Daoy (cell line): Measurements from ENCODE around the gene DUSP11. TPM values are rescaled to one million over a fixed set of nuclear protein-coding genes. Genes with fewer than 3 reads are reported as not detected.
"Not testable (repeated sequence)": the region's sequence is repeated elsewhere in the genome, so short reads cannot be mapped to it uniquely, and the experiment has no call there.

Source experiments
- DNase-seq: peaks from one replicate; pipeline ENCODE4 v3.0.0-alpha.2; 2015; ENCODE audit warnings: low read depth
- total RNA-seq: library from RNA; depleted of rRNA; stranded (reverse); fragments of >200 nt; shearing (Covaris generic); gene quantifications from 2 replicates; pipeline ENCODE4 v1.2.3, GENCODE V29; 2014

Gene DUSP11
- total RNA-seq, 1 experiment from 2014 or later = 43.2 TPM

DNA sequence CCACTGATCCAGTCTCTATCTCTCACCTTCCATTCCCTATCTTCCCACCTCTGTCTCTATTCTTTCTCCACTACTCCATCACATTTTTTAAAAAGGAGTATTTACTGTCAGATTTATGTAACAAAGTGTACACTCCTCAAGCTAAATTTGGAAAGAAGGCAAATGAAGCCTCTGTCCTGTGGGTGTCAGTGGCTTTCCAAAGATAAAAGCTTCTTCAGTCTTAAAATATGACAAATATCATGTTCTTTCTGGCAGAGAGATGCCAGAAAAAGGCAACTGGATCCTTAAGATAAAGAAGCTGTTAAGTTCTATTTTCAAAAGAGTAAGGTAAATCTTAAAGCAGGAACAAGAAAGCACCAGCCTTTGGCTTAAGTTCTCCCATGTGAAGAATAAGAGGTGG lies 7.1 kb downstream of the DUSP11 start:
- no peak for DNase-seq

DNA sequence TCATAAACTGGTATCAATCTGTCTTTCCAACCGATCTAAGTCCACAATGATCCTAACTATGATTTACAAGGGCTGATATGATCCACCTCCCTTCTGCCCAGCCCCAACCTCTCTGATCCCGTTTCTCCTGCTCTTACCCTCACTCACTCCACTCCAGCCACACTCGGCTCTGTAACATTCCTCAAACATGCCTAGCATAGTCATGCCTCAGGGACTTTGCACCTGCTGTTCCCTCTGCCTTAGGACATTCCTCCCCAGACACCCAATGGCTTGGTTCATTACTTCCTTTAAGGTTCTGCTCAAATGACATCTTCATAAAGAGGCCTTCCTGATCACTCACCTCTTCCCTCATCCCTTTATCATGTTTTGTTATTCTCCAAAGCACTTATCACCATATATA lies 9.2 kb downstream of the DUSP11 start:
- DNase-seq = no peak

DNA sequence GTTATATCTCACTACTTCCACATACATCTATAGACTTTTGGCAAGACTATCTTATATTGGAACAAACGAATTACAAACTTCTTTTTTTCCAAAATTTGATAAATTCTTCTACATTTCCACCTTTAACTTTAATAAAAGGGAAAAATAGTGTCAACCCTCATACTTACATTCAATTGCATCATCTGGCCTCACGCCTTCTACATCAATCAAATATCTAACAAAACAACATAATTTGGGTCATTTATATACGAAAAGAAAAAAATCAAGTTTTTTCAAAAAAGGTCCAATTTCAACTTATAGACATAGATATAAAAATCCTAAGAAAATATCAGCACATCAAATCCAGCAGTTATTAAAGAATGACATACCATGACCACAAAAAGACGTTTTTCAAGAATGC lies 12.9 kb downstream of the DUSP11 start:
- no peak for DNase-seq

DNA sequence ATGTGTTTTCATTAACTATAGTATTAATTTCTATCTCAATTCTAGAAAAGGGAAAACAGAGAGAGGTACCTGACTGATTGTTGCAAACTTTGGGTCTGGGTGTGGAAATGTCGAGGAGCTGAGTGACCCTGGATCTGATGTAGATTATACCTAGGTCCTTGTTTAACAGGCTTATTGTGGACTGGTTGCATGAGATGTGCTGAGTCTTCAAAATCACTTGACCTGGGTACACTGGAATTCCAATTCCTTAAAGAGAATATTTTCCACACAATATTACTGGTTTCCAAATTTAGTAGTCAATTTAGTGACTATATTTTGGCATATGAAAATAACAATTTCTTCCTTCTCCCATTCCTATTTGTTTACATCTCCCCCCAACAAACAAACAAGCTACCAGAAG lies 13.6 kb downstream of the DUSP11 start:
- no peak for DNase-seq

DNA sequence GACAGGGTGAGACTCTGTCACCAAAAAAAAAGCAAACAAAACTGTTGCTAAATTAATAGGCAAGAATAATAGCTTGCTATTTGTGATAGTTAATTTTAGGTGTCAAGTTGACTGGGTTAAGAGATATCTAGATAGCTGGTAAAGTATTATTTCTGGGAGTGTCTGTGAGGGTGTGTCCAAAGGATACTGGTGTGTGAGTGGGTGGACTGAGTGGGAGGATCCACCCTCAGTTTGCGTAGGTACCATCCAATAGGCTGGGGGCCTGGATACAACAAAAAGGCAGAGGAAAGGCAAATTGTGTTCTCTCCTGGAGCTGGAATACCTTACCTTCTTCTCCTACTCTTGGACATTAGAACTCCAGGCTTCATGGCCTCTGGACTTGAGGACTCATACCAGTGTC lies 15.0 kb downstream of the DUSP11 start:
- no peak for DNase-seq

DNA sequence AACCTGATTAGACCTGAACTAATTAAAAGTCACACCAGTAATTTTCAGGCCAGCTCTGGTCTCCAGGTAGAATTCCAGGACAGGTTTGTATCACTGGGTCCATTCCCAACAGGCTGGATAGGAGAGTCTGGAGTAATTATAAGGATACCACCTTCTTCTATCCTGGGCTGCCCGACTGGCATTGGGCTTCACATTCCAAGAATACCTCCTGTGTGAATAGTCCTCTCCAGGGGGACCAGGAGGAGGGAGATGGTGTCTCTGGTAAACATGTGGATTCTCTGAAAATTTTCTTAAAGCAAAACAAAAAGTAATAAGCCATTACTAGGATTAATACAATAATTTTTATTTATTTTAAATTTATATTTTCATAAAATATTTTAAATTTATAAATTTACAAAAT lies 17.3 kb downstream of the DUSP11 start:
- no peak for DNase-seq

DNA sequence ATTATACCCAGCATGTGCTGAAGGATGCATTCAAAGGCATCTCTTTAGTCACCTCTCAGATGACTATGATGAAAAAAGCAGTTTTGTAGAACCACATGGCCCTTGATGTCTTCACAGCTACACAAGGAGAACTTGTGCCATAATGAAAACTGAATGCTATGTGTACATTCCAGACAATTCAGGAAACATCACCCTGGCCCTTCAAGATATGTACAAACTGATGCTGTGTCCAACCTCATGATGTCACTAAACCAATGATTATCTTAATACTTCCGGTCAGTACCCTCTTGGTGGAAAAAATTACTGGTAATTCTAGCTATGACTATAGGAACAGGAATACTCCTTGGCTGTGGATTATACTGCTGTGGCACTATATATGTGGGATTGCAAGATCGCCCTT lies 20.0 kb downstream of the DUSP11 start:
- no peak for DNase-seq

DNA sequence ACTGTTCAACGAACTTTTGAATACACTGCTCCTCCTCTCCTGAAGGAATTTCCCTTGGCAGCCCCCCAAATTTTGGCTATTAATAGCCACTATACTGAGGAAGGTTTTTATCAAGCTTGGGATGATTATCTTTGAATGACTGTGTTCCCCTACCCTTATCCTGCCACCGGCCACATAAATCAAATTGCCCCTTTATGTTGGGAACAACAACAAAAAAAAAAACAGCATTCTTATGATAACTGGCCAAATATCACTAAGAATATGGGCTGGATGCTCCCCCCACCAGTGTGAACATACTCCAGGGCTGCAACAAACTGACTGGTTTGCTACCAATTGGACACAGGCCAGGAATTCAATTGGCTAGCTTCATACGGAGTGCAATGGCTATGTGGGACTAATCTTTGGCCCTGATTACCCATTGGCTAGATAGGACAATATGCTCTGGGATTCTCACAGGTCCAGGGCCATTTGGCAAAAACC lies 20.6 kb downstream of the DUSP11 start:
- DNase-seq = no peak

DNA sequence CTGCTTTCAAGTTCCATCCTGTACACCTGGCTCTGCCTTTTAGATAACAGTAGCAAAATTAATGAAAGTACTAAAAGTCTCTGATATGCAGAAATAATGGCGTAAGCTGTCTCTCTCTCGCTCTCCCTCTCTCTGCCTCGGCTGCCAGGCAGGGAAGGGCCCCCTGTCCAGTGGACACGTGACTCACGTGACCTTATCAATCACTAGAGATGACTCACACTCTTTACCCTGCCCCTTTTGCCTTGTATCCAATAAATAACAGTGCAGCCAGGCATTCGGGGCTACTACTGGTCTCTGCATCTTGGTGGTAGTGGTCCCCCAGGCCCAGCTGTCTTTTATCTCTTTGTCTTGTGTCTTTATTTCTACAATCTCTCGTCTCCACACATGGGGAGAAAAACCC lies 25.6 kb downstream of the DUSP11 start:
- not testable (repeated sequence) for DNase-seq

DNA sequence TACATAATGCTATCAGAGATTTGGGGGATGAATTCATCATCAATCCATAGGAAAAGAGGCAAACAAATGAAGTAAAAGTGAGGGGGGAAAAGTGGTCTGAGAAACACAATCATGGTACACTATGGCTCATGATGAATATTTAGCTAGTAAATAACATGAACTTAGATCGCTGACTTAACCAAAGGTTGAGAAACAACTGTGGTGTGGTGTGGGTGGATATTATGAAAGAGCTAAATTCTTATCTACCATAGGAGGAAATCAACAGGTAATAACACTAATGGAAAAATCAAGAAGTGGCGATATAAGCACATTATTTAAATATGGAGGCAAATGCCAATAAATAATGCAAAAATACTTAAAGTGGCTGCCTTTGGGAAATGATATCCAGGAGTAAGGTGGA lies 30.6 kb downstream of the DUSP11 start:
- no peak for DNase-seq

DNA sequence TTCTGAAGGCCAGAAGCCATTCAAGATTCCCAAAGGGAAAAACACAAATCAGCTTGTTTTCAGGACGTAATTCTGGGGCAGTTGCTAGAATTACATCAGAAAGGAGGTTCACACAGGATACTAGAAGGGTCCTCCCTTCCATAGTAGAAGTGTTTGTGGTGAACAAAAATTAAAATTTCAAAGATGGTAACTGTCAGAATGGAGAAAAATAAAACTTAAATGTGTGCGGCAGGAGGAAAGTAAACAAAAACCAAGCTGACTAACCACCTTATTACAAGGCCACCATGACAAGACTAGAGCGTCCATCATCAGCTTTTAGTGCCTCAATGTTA lies 33.1 kb downstream of the DUSP11 start:
- no peak for DNase-seq

DNA sequence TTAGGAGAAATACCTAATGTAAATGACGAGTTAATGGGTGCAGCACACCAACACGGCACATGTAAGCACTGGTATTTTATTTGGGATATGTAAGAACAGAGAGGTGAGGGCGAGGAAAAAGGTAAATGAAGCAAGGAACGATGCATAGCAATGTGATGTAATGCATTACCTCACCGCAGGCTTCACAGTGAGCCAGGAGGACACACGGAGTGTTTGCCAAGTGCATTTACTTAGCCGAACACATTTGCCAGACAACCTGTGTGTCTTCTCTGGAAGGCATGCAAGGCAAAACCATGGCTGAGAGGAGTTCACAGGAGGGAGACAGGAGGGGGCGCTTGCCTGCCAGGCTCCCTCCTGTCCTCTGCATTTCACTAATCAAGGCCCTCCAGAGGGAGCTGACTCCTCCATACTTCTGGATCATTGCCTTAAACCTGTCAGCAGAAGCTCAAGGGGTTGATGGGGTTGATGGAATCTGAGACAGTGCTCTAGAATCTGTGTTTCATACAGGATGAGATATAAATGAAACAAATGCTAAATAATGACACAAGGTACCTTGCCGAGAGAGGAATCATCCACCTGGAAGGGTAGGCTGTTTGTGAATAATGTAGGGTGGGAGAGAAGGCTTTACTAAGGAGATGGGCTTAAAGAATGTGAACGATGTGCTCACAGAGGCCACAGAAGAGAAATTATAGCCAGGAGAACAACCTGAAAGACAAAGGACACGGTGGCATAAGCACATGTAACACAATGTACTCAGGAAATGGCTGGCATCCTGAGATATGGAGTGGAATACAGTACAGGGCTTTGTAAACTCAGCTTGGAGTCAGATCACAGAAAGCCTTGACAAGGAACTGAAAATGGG lies 33.7 kb downstream of the DUSP11 start:
- DNase-seq = no peak

DNA sequence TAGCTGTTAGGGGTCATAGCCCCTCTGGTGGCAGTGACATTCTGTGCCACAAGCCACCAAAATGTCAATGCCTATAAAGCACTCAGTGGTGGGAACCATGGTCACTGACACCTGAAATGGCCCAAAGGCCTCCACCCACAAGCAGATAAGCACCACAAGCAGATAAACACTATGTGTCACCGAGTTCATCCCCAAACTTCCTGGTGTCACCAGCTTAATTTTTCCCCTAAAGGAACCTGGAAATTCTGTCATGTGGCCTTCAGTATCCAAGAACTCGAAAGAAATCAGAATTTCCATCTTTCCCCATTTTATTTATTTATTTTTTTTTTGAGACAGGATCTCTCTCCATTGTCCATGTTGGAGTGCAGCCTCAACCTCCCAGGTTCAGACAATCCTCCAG lies 39.1 kb downstream of the DUSP11 start:
- no peak for DNase-seq

DNA sequence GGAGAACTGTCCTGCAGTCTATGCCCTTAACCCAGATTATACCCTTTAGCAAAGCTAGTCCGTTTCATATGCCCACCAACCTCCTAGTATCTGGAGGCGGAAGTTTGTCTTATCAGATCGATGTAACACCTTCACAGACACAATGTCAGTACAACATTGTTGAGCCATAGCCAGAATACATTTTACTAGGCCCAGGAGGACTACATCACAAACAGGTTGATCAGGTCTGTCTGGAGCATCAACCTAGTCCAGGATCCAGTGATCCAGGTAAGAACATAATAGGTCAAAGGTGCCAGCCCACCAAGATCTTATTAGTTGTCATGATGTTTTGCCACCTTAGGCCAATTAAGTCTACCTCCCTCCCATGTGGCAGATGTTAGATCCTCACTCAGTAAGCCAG lies 40.8 kb downstream of the DUSP11 start:
- no peak for DNase-seq

DNA sequence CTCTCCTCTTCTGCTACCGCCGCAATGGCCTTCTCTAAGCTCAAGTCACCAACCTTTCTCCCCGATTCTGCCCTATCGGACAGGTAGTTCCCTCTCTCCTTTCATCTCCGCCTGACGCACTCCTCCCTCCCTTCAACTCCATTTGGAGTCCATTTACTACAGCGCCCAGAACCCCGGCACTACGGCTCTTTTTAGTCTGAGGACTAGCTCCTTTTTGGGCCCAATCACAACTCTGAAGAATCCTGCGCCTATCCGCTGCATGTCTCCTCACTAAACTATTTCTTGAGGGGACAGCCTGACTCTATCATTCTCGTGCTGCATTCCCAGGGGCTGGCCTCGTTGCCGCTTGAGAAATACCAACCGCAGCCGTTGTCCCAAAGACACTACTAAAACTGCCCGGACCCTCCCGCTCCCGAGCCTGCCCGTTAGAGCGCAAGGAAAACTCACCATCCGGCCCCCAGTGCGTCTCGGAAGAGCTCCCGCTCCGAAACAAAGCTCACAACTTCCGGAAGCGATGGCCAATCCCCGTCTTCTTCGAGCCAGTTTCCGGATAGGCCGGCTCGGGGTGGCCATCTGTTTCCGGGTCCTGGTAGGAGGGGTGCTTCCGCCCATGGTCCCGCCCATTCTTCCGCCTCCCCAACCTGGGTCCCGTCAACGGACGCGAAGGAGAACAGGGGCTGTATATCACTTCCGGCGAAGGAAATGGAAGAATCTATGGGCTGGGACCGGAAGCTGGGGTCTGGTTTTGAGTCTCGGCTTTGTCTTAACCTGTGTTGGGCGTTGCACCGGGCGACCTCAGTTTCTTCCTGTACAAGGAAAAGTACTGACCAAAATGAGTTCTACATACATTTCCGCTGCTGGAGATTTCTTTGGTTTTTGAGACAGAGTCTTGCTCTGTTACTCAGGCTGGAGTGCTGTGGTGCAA lies 42.8 kb downstream of the DUSP11 start, which contains the start of gene TPRKB:
TSS of gene TPRKB (minus strand) at position 491 of the 925 bp plus-strand sequence. CDS start 2,776 bp downstream, outside the sequence.
- DNase-seq = peak; percentile 97

DNA sequence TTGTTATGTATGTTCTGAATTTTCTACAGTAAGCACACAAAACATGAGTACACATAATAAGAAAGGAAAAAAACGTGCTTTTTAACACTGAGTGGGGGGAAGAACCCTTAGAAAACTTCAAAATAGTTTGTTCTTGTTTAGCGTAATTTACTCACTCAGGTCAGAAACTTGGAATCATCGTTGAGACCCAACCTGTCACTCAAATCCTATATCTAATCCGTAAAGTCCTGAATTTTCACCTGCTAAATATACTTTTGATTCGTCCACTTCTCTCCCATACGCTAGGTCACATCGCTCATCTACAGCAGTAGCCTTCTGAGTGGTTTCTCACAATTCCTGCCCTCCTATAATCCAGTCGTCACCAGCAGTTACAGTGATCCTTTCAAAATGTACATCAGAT lies 43.5 kb downstream of the DUSP11 start:
- DNase-seq = no peak

DNA sequence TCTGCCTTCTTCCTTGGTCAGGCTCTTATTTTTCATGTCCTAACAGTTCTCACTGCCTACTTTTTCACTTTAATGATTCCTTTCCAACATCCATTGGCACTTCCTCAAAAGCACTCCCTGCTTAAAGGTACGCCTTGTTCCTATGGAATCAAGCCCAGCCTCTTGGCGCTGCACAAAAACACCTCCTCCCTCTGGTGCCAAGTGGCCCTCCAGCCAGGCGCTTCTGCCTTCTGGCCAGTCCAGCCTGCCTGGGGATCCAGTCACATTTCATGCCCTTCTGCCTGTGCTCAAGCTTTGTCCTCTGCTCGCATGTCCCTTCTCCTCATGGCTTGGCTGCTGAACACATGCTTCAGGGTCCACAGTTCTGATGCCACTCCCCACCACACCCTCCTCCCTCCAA lies 49.1 kb downstream of the DUSP11 start:
- no peak for DNase-seq

DNA sequence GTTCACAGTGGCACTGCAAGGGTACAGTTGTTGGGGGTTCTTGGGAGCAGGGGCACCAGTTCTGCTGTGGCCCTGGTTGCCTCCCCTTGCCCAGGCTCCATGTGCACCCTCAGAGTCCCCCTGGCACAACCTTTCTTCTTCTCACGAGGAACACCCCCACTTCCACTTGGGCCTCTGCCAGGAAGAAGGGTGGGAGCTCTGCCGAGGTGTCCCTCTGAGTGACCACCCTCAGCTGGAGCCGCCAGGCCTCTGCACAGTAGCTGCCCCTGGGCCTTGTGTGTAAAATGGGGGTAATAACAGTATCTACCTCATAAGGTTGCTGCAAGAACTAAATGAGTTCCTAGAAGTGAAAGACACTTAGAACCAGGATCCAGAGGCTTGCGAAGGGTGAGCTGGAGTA lies 51.2 kb downstream of the DUSP11 start:
- DNase-seq = no peak

DNA sequence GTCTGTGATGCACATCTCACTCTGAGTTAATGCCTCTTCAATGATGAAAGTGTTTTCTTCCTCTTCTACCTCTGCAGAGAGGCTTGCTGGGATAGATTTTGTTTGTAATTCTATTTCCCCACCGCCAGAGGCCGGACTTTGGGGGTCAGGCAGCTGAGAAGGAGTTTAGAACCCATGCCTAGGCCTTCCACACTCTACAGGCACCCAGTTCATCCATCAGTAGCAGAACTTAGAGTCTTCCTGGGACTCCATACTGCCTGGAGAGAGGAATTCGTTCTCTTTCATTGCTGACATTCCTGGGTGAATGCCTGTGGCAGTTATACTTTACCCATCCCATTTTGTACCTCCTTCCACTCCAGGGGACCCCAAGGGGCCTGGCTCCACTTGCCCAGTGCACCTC lies 51.9 kb downstream of the DUSP11 start:
- no peak for DNase-seq

DNA sequence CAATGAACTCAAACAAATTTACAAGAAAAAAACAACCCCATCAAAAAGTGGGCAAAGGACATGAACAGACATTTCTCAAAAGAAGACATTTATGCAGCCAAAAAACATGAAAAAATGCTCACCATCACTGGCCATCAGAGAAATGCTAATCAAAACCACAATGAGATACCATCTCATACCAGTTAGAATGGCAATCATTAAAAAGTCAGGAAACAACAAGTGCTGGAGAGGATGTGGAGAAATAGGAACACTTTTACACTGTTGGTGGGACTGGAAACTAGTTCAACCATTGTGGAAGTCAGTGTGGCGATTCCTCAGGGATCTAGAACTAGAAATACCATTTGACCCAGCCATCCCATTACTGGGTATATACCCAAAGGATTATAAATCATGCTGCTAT lies 53.2 kb downstream of the DUSP11 start:
- not testable (repeated sequence) for DNase-seq

DNA sequence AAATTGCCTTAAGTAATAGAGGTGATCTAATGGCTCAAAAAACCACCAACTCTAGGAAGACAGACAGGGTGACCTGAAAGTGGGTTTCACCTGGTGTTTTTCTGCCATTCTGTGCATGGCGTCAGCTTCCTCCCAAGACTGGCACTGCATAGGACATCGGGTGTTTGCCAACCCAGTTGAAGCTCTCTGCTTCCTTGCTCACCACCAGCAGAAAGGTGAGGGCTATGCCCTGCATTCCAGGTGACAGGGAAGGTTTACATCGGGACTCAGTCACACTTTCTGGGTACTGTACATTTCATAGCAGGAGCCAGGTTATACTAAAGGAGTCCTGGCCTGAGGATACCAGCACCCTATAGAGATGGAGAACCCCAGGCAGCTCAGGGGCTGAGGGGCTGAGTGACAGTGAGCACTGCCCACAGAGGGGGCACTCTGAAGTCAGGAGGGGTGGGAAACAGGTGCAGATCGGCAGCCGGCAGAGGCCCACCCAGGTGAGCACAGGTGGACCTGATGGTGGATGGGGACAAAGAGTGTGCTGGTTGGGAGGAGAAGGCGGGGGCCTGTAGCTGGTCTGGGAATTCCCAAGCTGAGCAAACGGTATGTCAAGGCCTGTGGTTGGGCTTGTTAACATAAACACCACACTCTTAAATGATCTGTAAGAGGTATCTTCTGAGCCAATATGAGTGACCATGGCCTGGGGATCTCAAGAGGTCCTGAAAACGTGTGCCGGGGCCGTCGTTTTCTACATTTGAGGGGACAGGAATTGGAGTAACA lies 60.9 kb downstream of the DUSP11 start:
- no peak for DNase-seq

DNA sequence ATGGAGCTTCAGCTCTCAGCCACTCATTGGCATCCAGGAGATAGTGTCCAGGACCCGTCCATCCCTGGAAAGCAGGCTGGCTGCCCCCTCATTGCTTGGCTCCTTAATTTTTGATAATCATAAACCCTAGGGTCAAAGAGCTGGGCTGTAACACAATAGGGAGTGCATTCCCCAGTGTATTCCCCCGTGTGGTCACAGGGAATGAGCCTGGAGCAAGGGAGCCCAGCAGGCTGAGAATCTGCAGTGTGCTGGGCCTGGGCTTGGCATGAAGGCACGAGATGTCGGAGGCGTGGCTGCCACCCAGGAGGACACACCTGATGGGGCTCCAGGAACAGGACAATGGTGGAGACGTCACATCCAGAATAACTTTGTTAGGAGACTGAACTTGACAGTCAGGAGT lies 61.5 kb downstream of the DUSP11 start:
- no peak for DNase-seq
